ENCODE data around the gene CRACR2B.

CRACR2B gene

DNA sequence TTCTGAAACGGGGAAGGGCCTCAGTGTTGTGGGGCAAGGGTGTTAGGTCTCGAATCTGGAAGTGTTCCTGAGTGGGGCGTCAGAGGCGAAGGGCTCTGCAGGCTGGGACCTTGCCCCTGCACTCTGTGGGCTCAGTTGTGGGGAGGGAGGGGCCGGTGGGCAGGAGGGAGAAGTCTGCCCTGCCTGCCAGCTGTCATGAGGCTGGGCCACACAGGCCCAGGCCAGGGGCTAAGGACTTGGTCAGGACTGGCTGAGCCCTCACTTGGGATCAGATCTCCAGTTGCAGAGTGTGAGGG lies at the start of gene CRACR2B:
TSS of gene CRACR2B (plus strand) at position 23 of the 296 bp plus-strand sequence. CDS start 689 bp downstream, outside the sequence.
- Mint-ChIP-seq H3K27ac (ENCODE audit: low read depth) (no peak within 1 kb of the TSS), H3K27me3 (peaks cover 31% of the 10 kb centered on the region), H3K4me3 (peak within 1 kb of the TSS; percentile 73), H3K4me1 (peaks cover 16% of the 10 kb centered on the region), H3K36me3 (ENCODE audit: insufficient read depth) (peaks cover 13% of the 10 kb centered on the region), H3K9me3 (no peaks in the 10 kb centered on the region)
- DNase-seq (ENCODE audit: low spot score in 2 of 2) (no peak), ATAC-seq (replicated peaks; ENCODE audit: extremely low read depth, poor library complexity, severe bottlenecking) (no peak)

DNA sequence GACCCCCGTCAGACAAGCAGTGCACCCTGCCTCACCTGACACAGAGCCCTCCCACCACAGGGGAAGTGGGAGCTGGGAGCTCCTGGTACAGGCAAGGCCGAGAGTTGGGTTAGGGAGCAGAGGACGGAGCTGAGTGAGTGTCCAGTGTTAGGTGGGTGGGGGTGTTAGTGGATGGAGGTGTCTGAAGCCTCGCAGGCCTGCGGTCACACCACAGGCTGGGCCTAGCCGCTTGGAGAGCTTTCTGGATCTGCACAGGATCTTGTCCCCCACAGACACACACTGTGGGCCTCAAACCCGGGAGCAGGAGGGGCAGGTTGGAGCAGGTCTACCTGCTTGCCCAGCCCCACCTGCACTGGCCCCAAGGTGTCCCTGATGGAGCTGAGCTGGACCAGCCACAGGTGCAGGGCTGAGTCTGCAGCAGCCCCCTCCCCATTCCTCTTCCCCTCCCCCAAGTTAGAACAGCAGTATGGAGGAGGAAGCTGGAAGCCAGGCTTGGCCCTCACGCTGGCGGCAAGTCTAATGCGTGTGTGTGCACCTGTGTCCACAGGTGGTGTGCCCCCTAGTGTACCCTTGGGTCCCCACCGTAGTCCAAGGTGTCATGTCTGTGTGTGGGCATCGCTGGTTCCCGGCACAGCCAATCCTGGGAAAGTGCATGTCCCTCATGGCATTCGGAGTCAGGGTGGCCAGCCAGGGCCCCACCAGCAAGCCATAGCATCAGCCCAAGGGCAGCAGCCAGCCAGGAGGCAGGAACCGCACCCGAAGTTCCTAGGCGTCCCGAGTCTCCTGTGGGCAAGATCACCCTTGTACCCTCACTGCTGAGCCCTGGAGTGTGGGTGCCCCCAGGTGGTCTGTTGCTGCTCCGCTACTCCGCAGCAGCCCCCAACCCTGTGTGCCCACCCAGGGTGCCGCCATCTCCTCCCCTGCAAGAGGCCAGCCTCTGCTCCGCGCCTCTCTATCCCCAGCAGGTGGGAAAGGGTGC lies 48.5 kb upstream of the CRACR2B start:
- ATAC-seq (replicated peaks; ENCODE audit: extremely low read depth, poor library complexity, severe bottlenecking) (no peak), DNase-seq (ENCODE audit: low spot score in 2 of 2) (no peak)
- H3K36me3 Mint-ChIP-seq (ENCODE audit: insufficient read depth) = peaks cover 7% of the 10 kb centered on the region
- H3K27me3 Mint-ChIP-seq = no peaks in the 10 kb centered on the region
- peak overlapping the region; percentile 76 for H3K4me3 Mint-ChIP-seq
- peaks cover 13% of the 10 kb centered on the region for H3K4me1 Mint-ChIP-seq
- H3K27ac Mint-ChIP-seq (ENCODE audit: low read depth) = no peak overlapping the region
- H3K9me3 Mint-ChIP-seq = no peaks in the 10 kb centered on the region

DNA sequence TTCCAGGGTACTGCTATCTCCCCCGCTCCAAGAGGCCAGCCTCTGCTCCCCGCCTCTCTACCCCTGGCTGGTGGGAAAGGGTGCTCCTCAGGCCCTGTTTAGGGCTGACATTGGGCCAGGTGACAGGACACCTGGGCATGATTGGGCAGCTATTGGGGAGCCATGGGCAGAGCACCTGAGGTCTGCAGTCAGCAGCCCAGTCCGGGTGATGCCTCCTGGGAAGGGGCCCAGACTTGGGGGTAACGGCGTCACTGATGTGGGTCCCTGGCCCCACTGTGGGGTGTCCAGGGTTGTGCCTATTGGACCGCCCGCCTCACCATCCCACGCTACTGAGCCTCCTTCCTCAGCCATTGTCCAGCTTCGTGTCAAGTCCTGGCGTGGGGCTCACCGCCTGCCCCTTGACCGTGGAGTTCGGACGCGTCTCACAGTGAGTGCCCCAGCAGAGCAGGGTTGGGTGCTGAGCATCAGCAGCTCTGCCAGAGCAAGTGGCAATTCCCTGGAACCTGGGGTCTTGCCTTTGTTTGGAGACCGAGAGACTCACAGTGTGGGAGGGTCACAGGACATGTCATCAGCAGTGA lies 47.7 kb upstream of the CRACR2B start:
- H3K4me1 Mint-ChIP-seq = peaks cover 13% of the 10 kb centered on the region
- DNase-seq (ENCODE audit: low spot score in 2 of 2) (no peak), ATAC-seq (replicated peaks; ENCODE audit: extremely low read depth, poor library complexity, severe bottlenecking) (no peak)
- H3K36me3 Mint-ChIP-seq (ENCODE audit: insufficient read depth) = peaks cover 7% of the 10 kb centered on the region
- no peak overlapping the region for H3K4me3 Mint-ChIP-seq
- H3K27me3 Mint-ChIP-seq = no peaks in the 10 kb centered on the region
- H3K9me3 Mint-ChIP-seq = no peaks in the 10 kb centered on the region
- H3K27ac Mint-ChIP-seq (ENCODE audit: low read depth) = no peak overlapping the region

DNA sequence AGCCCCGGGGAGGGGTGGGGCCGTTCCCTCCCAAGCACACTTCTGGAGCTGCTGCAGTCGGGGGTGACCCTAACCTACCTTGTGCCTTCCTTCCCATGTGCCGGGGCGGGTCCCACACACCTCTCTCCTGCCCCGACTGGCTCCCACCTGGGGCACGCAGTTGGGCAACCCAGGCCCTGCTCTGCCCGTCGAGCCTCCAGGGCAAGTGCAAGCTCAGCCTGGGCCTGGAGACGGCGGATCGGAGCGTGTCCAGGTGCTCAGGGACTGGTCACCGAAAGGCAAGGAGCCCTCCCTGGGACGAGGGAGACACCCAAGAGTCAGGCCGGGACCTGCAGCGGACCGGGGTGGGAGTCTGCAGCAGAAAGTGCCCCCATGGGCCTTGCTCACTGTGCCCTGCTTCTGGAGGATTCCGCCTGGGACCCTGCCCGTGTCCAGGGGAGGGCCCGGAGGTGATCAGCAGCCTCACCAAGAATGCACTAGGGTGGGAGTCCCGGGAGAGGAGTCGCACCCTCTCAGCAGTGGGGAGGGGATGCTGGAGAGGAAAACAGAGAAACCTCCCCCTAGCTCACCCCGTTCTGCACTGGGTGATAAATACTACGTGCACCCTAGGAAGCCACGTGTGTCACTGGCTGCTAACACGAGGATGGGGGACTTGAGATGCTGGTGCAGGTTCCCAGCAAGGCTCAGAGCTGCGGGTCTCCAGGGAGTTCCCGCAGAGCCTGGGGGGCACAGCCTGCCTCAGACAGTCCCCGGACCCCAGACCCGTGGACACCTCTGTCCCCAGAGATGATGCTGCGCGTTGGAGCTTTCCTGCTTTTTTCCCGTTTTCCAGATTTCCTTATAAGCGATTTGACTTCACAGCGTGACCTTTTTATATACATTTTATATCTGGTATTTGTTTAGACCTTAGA lies 45.2 kb upstream of the CRACR2B start:
- Mint-ChIP-seq H3K36me3 (ENCODE audit: insufficient read depth) (peaks cover 6% of the 10 kb centered on the region), H3K4me1 (peaks cover 6% of the 10 kb centered on the region), H3K27ac (ENCODE audit: low read depth) (no peak overlapping the region), H3K9me3 (no peaks in the 10 kb centered on the region), H3K27me3 (no peaks in the 10 kb centered on the region), H3K4me3 (no peak overlapping the region)
- DNase-seq (ENCODE audit: low spot score in 2 of 2) (no peak), ATAC-seq (replicated peaks; ENCODE audit: extremely low read depth, poor library complexity, severe bottlenecking) (no peak)

DNA sequence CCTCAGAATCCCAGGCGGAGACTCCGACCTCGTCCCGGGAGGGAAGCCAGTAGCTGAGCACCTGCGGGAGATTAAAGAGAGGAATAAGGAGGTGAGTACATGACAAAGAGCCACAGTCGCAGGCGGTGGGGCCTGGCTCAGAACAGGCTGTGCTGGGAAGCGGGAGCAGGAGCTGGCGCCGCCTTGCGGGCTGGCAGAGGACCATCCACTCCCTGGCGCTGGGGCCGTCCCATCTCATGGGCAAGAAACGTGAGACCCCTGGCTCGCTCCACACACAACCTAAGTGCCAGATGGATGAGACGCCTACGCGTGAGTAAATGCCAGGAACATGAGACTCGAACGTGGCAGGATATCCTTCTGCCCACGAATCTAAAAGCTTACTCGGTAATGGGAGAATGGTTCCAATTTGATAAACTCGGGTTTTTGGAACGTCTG lies 44.1 kb upstream of the CRACR2B start:
- Mint-ChIP-seq H3K9me3 (no peaks in the 10 kb centered on the region), H3K4me3 (no peak overlapping the region), H3K4me1 (peaks cover 6% of the 10 kb centered on the region), H3K27ac (ENCODE audit: low read depth) (no peak overlapping the region), H3K27me3 (no peaks in the 10 kb centered on the region), H3K36me3 (ENCODE audit: insufficient read depth) (peaks cover 4% of the 10 kb centered on the region)
- DNase-seq (ENCODE audit: low spot score in 2 of 2) = no peak
- ATAC-seq (replicated peaks; ENCODE audit: extremely low read depth, poor library complexity, severe bottlenecking) = no peak

DNA sequence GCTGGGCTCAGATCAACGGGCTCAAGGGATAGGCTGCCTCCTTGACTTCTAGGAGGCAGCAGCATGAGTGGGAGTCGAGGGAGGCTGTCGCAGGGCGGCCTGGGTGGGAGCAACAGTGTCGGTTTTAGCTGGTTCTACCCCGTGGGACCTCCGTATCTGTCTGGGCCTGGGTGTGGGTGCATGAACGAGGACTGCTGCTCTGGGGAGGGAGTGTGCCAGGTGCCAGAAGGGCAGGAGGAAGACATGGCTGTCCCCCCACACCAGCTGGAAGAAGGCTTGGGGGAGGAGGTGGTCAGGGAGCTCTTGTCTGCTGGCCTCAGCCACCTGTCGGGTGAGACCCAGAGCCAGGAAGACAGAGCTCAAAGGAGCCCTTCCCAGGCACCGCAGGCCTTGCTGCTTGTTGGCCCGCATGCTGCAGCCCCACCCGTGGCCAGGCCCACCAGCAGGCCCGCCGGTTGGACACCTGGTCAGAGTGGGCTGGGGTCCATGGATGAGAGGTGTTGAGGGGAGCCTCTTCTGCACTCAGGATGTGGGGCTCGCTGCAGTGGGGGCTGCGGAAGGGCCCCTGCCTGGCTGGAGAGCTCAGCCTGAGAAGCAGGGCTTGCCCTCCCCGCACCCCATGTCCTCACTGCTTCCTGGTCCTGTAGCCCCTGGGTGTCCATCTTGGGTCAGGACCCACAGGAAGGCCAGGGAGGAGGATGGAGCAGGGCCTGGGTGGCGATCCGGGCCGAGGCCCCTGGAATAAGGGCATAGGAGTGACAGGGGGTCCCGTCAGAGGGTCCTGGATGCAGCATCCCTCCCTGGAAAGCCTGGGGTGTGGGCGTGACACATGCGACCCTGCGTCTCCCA lies 41.3 kb upstream of the CRACR2B start:
- no peak overlapping the region for H3K27ac Mint-ChIP-seq (ENCODE audit: low read depth)
- peaks cover 6% of the 10 kb centered on the region for H3K4me1 Mint-ChIP-seq
- peaks cover 8% of the 10 kb centered on the region for H3K36me3 Mint-ChIP-seq (ENCODE audit: insufficient read depth)
- no peak overlapping the region for H3K4me3 Mint-ChIP-seq
- no peaks in the 10 kb centered on the region for H3K27me3 Mint-ChIP-seq
- DNase-seq (ENCODE audit: low spot score in 2 of 2) (no peak), ATAC-seq (replicated peaks; ENCODE audit: extremely low read depth, poor library complexity, severe bottlenecking) (no peak)
- no peaks in the 10 kb centered on the region for H3K9me3 Mint-ChIP-seq

DNA sequence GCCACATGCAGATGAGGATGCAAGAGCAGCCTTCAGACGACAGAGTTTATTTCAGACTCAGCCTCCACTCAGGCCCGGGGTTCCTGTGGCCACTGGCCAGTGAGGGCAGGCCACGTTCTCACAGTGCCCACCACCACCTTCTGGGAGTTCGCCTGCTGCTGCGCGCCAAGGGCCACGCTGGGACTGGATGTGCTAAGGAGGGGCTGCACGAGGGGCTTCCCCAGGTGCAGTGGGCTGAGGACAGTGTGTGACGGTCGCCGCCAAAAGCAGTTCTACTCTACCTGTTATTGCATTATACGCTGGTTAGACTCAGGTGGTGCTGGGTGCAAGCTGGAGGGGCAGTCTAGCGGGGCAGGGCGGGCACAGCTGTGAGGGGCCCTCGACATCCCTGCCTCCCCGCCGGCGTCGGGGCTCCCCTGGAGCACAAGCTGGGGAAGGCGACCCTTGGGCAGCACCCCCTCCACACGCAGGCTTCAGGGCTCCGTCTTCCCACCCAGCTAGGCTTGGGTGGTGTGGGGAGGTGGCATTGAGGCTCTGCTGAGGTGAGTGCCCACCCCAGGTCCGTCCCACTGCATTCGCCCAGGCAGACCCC lies 40.5 kb upstream of the CRACR2B start:
- H3K4me3 Mint-ChIP-seq = no peak overlapping the region
- no peaks in the 10 kb centered on the region for H3K9me3 Mint-ChIP-seq
- ATAC-seq (replicated peaks; ENCODE audit: extremely low read depth, poor library complexity, severe bottlenecking) (no peak), DNase-seq (ENCODE audit: low spot score in 2 of 2) (no peak)
- H3K36me3 Mint-ChIP-seq (ENCODE audit: insufficient read depth) = peaks cover 9% of the 10 kb centered on the region
- H3K27me3 Mint-ChIP-seq = no peaks in the 10 kb centered on the region
- peaks cover 6% of the 10 kb centered on the region for H3K4me1 Mint-ChIP-seq
- no peak overlapping the region for H3K27ac Mint-ChIP-seq (ENCODE audit: low read depth)

DNA sequence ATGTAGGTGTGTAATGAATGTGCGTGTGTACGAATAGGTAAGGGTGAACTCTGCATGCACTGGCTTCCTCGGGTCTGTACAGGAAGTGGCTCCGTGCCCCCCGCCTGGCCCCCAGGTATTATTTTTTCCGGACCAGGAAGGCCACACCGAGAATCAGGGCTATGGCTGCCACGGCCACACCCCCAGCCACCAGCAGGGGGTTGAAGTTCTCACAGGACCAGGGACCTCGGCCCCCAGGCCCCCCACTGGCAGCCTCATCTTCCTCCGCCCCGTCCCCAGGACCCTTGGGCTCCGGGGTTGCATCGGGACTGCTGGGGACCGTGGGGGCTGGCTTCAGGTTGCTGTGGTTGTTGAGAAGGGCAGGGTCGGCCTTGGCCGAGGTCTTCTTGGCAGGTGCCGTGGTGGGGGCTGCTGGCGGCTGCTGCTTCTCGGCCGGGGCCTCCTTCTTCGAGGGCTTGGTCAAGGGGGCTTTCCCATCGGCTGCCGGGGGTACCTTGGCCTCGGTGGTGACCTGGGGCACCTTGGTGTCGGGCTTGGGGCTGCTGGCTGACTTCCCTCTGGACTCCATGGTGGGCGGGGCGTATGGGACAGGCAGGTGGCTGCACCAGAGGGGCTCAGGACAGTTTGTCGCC lies 39.6 kb upstream of the CRACR2B start:
- H3K27me3 Mint-ChIP-seq = no peaks in the 10 kb centered on the region
- peaks cover 6% of the 10 kb centered on the region for H3K4me1 Mint-ChIP-seq
- H3K27ac Mint-ChIP-seq (ENCODE audit: low read depth) = no peak overlapping the region
- peaks cover 12% of the 10 kb centered on the region for H3K36me3 Mint-ChIP-seq (ENCODE audit: insufficient read depth)
- DNase-seq (ENCODE audit: low spot score in 2 of 2) = no peak
- ATAC-seq (replicated peaks; ENCODE audit: extremely low read depth, poor library complexity, severe bottlenecking) = no peak
- H3K4me3 Mint-ChIP-seq = no peak overlapping the region
- no peaks in the 10 kb centered on the region for H3K9me3 Mint-ChIP-seq

DNA sequence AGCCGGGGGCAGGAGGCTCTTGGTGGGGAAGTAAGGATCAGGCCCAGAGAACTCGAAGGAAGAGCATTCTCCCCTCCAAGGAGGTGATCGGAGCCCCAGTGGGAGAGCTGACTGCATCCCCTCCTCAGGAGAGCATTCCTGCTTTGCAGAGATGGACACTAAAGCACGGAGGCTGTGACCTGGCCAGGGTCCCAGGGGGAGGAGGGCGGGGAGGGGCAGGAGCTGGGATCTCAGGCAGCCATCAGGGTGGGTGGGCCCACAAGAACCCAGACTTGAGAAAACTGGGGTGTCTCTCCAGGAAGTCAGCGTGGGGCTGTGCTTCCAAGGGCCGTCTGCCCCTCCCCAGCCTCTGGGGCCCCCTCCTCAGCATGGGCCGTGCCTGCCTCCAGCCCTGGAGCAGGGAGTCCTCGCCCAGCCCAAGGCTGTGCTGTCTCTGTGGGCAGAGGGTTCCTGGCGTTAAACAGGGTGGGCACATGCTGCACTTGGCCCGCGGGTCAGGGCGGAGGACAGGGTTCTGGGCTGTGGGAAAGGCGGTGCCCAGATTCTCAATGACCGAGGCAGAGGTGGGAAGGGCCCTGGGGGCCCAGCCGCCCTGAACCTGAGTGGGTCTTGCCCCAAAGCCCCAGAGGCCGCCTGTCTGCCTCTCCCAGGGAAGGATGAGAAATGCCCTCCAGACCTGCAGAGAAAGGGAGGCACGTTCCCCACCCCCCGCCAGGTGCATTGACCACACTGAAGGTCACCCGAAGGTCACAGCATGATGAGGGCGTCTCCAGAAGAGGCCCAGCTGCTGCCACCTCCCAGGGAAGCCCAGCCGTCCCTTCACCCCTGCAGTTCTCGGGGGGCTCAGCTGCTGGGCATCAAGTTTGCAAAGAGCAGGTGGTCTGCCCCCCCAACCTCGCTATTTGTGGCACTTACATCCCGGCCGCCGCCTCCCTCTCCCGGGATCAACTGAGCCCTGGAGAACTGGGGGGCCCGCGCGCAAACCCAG lies 38.5 kb upstream of the CRACR2B start:
- peaks cover 6% of the 10 kb centered on the region for H3K4me1 Mint-ChIP-seq
- no peak for ATAC-seq (replicated peaks; ENCODE audit: extremely low read depth, poor library complexity, severe bottlenecking)
- H3K27ac Mint-ChIP-seq (ENCODE audit: low read depth) = no peak overlapping the region
- DNase-seq (ENCODE audit: low spot score in 2 of 2) = no peak
- H3K36me3 Mint-ChIP-seq (ENCODE audit: insufficient read depth) = peaks cover 11% of the 10 kb centered on the region
- no peaks in the 10 kb centered on the region for H3K27me3 Mint-ChIP-seq
- H3K4me3 Mint-ChIP-seq = no peak overlapping the region
- H3K9me3 Mint-ChIP-seq = no peaks in the 10 kb centered on the region

DNA sequence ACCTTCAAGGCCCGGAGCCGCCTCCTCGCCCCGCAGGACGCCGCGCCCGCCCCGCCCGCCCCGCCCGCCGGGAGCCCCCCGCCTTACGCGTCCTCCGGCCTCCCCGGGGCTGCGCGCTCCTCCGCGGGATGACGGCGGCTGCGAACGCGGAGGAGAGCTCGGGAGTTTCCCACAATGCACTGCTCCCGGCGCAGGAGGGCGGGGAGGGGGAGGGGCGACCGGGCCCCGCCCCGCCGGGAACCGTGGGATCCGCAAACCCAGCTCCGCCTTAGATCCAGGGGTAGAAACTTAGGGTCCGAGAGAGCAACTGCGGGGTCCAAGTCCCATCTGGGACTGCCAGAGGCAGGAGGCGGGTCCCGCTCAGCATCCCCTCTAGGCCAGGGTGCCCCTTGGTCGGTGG lies 37.8 kb upstream of the CRACR2B start, which contains the start of gene CEND1:
TSS of gene CEND1 (minus strand) at position 148 of the 400 bp plus-strand sequence. CDS start 1,514 bp downstream, outside the sequence.
- H3K27me3 Mint-ChIP-seq = no peaks in the 10 kb centered on the region
- peak; percentile 32 for ATAC-seq (replicated peaks; ENCODE audit: extremely low read depth, poor library complexity, severe bottlenecking)
- H3K4me1 Mint-ChIP-seq = peaks cover 6% of the 10 kb centered on the region
- H3K27ac Mint-ChIP-seq (ENCODE audit: low read depth) = no peak within 1 kb of the TSS
- no peak within 1 kb of the TSS for H3K4me3 Mint-ChIP-seq
- peaks cover 12% of the 10 kb centered on the region for H3K36me3 Mint-ChIP-seq (ENCODE audit: insufficient read depth)
- no peaks in the 10 kb centered on the region for H3K9me3 Mint-ChIP-seq
- DNase-seq (ENCODE audit: low spot score in 2 of 2) = no peak

Measured in central memory CD8-positive, alpha-beta T cell (primary cell).